OCI-LY1 (cell line): ENCODE data around the gene FARP1.

ENCODE experiments used
- CTCF ChIP-seq: fragments of 200-600 bp; sonication (generic), shearing (Covaris generic); IDR thresholded peaks from 2 replicates; pipeline ENCODE4 v1.5.1; 2017; ENCODE audit warnings: mild to moderate bottlenecking, antibody characterized with exemption, low read length, moderate library complexity, mixed read lengths
- EZH2 ChIP-seq: fragments of 200-600 bp; sonication (generic), shearing (Covaris generic); IDR thresholded peaks from 2 replicates; pipeline ENCODE4 v1.8.0; 2017; ENCODE audit warnings: borderline replicate concordance, mixed run types, mild to moderate bottlenecking, antibody characterized with exemption, low read length, moderate library complexity, mixed read lengths

GRCh38 chr13:98237331-98237730 is 94.4 kb downstream of the FARP1 start:
- no peak for TF ChIP-seq CTCF
- TF ChIP-seq EZH2 = no peak
